GM21360 (cell line): Measurements from ENCODE around the gene EMC1.
"Not testable (repeated sequence)": the region's sequence is repeated elsewhere in the genome, so short reads cannot be mapped to it uniquely, and the experiment has no call there.

Source experiments
- ATAC-seq: cut with Tn5 transposase; IDR thresholded peaks from one replicate; pipeline ENCODE4 v1.9.1; 2021; ENCODE audit warnings: mild to moderate bottlenecking, moderate library complexity; ENCODE audit not compliant: unreplicated experiment

Gene EMC1

GRCh38 chr1:19251305-19252196 lies at the start of gene EMC1, which contains the start of gene MRTO4:
EMC1 (minus strand) TSS chr1:19251524; CDS start chr1:19251509, 15 bp downstream.
MRTO4 (plus strand) TSS chr1:19251805; CDS start chr1:19251836, 31 bp downstream.
- ATAC-seq: peak; percentile 68

GRCh38 chr1:19300211-19300610 lies 48.9 kb upstream of the EMC1 start:
- ATAC-seq: no peak

- no peak for ATAC-seq
Measured at GRCh38 chr1:19294638-19295037, 43.3 kb upstream of the EMC1 start.

- ATAC-seq: no peak
Measured at GRCh38 chr1:19289244-19289643, 37.9 kb upstream of the EMC1 start.

GRCh38 chr1:19288324-19289241 lies 37.3 kb upstream of the EMC1 start, which contains the start of gene AKR7A3:
AKR7A3 (minus strand) TSS chr1:19288770; CDS start chr1:19288709, 61 bp downstream.
- not testable (repeated sequence) for ATAC-seq

- ATAC-seq: no peak
Measured at GRCh38 chr1:19287436-19288185, 36.3 kb upstream of the EMC1 start.

- ATAC-seq: not testable (repeated sequence)
Measured at GRCh38 chr1:19285807-19286206, 34.5 kb upstream of the EMC1 start.

GRCh38 chr1:19285366-19285765 lies 34.0 kb upstream of the EMC1 start:
- ATAC-seq: not testable (repeated sequence)

GRCh38 chr1:19284881-19285280 lies 33.6 kb upstream of the EMC1 start:
- ATAC-seq: no peak

- no peak for ATAC-seq
Measured at GRCh38 chr1:19283891-19284290, 32.6 kb upstream of the EMC1 start.

- no peak for ATAC-seq
Measured at GRCh38 chr1:19274636-19275035, 23.3 kb upstream of the EMC1 start.

- ATAC-seq: not testable (repeated sequence)
Measured at GRCh38 chr1:19273844-19274531, 22.7 kb upstream of the EMC1 start.

- ATAC-seq: no peak
Measured at GRCh38 chr1:19273106-19273843, 22.0 kb upstream of the EMC1 start.

- no peak for ATAC-seq
Measured at GRCh38 chr1:19272064-19272463, 20.7 kb upstream of the EMC1 start.

GRCh38 chr1:19270343-19270730 lies 19.0 kb upstream of the EMC1 start:
- ATAC-seq: not testable (repeated sequence)

GRCh38 chr1:19269427-19270342 lies 18.4 kb upstream of the EMC1 start:
- ATAC-seq: not testable (repeated sequence)

- ATAC-seq: no peak
Measured at GRCh38 chr1:19268445-19268844, 17.1 kb upstream of the EMC1 start.

- no peak for ATAC-seq
Measured at GRCh38 chr1:19262744-19263143, 11.4 kb upstream of the EMC1 start.
